Tibial artery (tissue), 4 donors: ENCODE results near the gene PODNL1.

Source experiments
- DNase-seq, 2 donors: peaks; one replicate each; pipeline ENCODE4 v3.0.0-alpha.2; 2019
- H3K27ac ChIP-seq, 2 donors: fragments of 200-600 bp; sonication (generic) in 1 of 2; 1 replicate in 1 of 2; 2 replicates in 1 of 2; pipeline ENCODE4 v1.5.1; 2018 to 2019; ENCODE audit warnings: mild to moderate bottlenecking in 1 of 2
- H3K27me3 ChIP-seq, 2 donors: fragments of 200-600 bp; sonication (generic) in 1 of 2; one replicate each; pipeline versions ENCODE4 v1.5.1 to v1.6.0; 2016 to 2019
- H3K36me3 ChIP-seq, 3 donors: fragments of 200-600 bp; sonication (generic) in 2 of 3; one replicate each; pipeline ENCODE4 v1.5.1; 2016 to 2019; ENCODE audit warnings: mild to moderate bottlenecking in 2 of 3
- H3K4me1 ChIP-seq, 4 donors: fragments of 200-600 bp; sonication (generic) in 2 of 4; 1 replicate in 3 of 4; 2 replicates in 1 of 4; pipeline ENCODE4 v1.5.1; 2016 to 2019
- H3K4me3 ChIP-seq, 2 donors: fragments of 200-600 bp; sonication (generic) in 1 of 2; 1 replicate in 1 of 2; 2 replicates in 1 of 2; pipeline ENCODE4 v1.5.1; 2018 to 2019; ENCODE audit warnings: mild to moderate bottlenecking in 2 of 2
- H3K9me3 ChIP-seq, 3 donors: fragments of 200-600 bp; sonication (generic) in 1 of 3; one replicate each; pipeline ENCODE4 v1.5.1; 2016 to 2019
- CTCF ChIP-seq, 2 experiments: fragments of 200-600 bp in 1 of 2; fragments of 450-650 bp in 1 of 2; IDR thresholded peaks; one replicate each; pipeline ENCODE4 v1.5.1; 2017 to 2019; ENCODE audit warnings: antibody characterized with exemption in 2 of 2, mild to moderate bottlenecking in 1 of 2, moderate library complexity in 1 of 2
- intact Hi-C: fragments of 100-400 bp; cut with DNase I; formaldehyde crosslinking; loops from one replicate; pipeline ENCODE4 v1.15.0; 2023; ENCODE audit warnings: low total_unique reads

The PODNL1 gene

GRCh38 chr19:13938301-13939064, at the start of gene PODNL1:
Gene PODNL1 (minus strand): TSS chr19:13938417. CDS start chr19:13938181, 236 bp downstream.
- Histone ChIP-seq H3K4me1 (peaks cover 0 to 18% (median 14%) of the 10 kb centered on the region in 4 donors), H3K27me3 (peaks cover 0 to 33% of the 10 kb centered on the region in 2 donors), H3K9me3 (no peaks in the 10 kb centered on the region), H3K36me3 (peaks cover 0 to 5% (median 0%) of the 10 kb centered on the region in 3 donors), H3K4me3 (peak within 1 kb of the TSS; percentile 44 to 58), H3K27ac (peak within 1 kb of the TSS; percentile 64 to 78)
- intact Hi-C loops: no loop called here
- peak; percentile 68 to 80 for DNase-seq
- no peak for TF ChIP-seq CTCF (IDR thresholded peaks at IDR 0.05)

GRCh38 chr19:13987101-13987890, 49.1 kb upstream of the PODNL1 start:
- Histone ChIP-seq H3K9me3 (no peaks in the 10 kb centered on the region), H3K27me3 (no peaks in the 10 kb centered on the region), H3K36me3 (peaks cover 0 to 39% (median 5%) of the 10 kb centered on the region in 3 donors), H3K4me1 (peaks cover 0 to 19% (median 15%) of the 10 kb centered on the region in 4 donors), H3K27ac (peak overlapping the region; percentile 23 to 59), H3K4me3 (no peak overlapping the region)
- peak in 1 of 2 donors; percentile 59 for DNase-seq
- TF ChIP-seq CTCF (IDR thresholded peaks at IDR 0.05): no peak
- intact Hi-C loops: no loop called here

- no peak overlapping the region for H3K4me3 ChIP-seq
- intact Hi-C loops: no loop called here
- TF ChIP-seq CTCF (IDR thresholded peaks at IDR 0.05): no peak
- DNase-seq: peak; percentile 89 to 90
- peaks cover 0 to 19% (median 15%) of the 10 kb centered on the region in 4 donors for H3K4me1 ChIP-seq
- H3K27me3 ChIP-seq: no peaks in the 10 kb centered on the region
- peak overlapping the region; percentile 23 to 59 for H3K27ac ChIP-seq
- H3K36me3 ChIP-seq: peaks cover 0 to 39% (median 5%) of the 10 kb centered on the region in 3 donors
- H3K9me3 ChIP-seq: no peaks in the 10 kb centered on the region
These were observed 48.2 kb upstream of the PODNL1 start for GRCh38 chr19:13986348-13986904.

GRCh38 chr19:13985771-13986347, 47.6 kb upstream of the PODNL1 start:
- H3K36me3 ChIP-seq: peaks cover 0 to 36% (median 5%) of the 10 kb centered on the region in 3 donors
- H3K4me1 ChIP-seq: peaks cover 0 to 19% (median 15%) of the 10 kb centered on the region in 4 donors
- no peak for TF ChIP-seq CTCF (IDR thresholded peaks at IDR 0.05)
- no peaks in the 10 kb centered on the region for H3K9me3 ChIP-seq
- intact Hi-C loops: no loop called here
- H3K4me3 ChIP-seq: no peak overlapping the region
- peak overlapping the region in 1 of 2 donors; percentile 6 for H3K27ac ChIP-seq
- no peak for DNase-seq
- H3K27me3 ChIP-seq: no peaks in the 10 kb centered on the region
